ENCODE data around the gene TTC23.

TTC23 gene

DNA sequence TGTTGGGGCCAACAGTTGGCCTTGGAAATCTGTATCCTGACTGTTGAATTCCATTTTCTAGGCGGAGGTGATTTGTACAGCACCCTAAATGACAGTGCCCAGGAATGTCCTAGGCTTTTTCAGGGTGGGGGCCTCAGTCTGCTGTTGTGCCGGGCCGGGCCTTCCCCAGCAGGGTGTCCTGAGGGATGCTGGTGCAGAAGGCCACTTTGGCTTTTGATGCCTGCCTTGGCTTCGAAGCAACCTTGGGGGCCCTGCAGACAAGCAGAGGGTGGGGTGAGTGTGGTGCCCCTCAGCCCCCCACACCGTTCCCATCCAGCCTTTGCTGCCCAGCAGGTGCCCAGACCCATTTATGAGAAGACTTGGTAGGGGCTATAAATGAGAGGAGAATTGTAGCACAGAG is 111.5 kb downstream of the TTC23 start:
- DNase-seq (ENCODE audit: low read depth, low spot score) = no peak

DNA sequence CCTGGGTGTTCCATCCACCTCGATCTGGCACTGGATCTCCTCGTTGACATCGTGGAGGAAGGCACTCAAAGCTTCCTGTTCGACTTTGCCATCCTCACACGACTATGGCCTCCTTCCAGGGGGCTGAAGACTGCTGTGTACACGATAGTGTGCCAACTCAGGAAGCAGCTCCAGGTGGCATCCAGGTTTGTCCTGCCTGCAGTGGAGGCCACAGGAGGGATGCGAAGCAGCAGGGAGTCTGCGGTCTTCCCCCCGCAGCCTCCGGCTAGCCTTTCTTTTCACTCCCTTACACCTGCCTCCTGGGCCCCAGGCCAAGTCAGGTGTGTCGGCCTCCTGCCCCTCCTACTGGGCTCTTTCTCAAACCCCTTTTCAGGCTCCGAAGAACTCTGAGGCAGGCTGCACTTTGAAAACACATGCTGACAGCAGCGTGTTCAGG is 112.3 kb downstream of the TTC23 start:
- no peak for DNase-seq (ENCODE audit: low read depth, low spot score)

DNA sequence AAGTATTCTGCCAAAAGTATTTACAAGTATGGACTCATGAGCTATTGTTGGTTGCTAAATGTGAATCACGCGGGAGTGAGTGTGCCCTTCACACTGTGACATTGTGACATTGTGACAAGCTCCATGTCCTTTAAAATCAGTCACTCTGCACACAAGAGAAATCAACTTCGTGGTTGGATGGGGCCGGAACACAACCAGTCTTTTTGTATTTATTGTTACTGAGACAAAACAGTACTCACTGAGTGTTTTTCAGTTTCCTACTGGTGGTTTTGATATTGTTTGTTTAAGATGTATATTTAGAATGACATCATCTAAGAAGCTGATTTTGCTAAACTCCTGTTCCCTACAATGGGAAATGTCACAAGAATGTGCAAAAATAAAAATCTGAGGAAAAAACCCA is 114.2 kb downstream of the TTC23 start:
- no peak for DNase-seq (ENCODE audit: low read depth, low spot score)

DNA sequence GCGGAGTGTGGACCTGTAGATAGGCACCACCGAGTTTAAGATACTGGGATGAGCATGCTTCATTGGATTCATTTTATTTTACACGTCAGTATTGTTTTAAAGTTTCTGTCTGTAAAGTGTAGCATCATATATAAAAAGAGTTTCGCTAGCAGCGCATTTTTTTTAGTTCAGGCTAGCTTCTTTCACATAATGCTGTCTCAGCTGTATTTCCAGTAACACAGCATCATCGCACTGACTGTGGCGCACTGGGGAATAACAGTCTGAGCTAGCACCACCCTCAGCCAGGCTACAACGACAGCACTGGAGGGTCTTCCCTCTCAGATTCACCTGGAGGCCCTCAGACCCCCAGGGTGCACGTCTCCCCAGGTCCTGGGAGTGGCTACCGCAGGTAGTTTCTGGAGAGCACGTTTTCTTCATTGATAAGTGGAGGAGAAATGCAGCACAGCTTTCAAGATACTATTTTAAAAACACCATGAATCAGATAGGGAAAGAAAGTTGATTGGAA is 115.0 kb downstream of the TTC23 start:
- DNase-seq (ENCODE audit: low read depth, low spot score) = no peak

DNA sequence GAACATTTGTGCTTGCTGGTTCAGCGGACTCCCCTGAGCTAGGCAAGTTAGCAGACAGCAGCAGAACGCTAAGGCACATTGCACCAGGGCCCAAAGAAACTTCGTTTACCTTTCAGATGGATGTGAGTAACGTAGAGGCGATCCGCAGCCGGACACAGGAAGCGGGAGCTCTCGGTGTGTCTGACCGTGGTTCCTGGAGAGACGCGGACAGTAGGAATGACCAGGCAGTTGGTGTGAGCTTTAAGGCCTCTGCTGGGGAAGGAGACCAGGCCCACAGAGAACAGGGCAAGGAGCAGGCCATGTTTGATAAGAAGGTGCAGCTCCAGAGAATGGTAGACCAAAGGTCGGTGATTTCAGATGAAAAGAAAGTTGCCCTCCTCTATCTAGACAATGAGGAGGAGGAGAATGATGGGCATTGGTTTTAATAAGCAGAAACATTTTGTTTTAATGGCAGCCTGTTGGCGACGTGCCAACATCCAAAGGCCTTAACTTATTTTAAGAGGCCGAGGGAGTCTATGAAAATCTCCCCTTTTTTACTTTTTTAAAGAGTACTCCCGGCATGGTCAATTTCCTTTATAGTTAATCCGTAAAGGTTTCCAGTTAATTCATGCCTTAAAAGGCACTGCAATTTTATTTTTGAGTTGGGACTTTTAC is 116.6 kb downstream of the TTC23 start:
- no peak for DNase-seq (ENCODE audit: low read depth, low spot score)

DNA sequence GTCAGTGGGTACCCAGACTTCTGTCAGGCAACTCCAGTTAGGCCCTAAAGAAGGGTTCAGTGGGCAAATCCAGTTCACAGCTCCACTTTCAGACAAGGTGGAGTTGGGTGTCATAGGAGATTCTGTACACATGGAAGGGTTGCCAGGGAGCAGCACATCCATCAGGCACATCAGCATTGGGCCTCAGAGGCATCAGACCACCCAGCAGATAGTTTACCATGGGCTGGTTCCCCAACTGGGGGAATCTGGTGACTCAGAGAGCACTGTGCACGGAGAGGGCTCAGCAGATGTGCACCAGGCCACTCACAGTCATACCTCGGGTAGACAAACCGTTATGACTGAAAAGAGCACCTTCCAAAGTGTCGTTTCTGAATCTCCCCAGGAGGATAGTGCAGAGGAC is 117.3 kb downstream of the TTC23 start:
- DNase-seq (ENCODE audit: low read depth, low spot score) = no peak

DNA sequence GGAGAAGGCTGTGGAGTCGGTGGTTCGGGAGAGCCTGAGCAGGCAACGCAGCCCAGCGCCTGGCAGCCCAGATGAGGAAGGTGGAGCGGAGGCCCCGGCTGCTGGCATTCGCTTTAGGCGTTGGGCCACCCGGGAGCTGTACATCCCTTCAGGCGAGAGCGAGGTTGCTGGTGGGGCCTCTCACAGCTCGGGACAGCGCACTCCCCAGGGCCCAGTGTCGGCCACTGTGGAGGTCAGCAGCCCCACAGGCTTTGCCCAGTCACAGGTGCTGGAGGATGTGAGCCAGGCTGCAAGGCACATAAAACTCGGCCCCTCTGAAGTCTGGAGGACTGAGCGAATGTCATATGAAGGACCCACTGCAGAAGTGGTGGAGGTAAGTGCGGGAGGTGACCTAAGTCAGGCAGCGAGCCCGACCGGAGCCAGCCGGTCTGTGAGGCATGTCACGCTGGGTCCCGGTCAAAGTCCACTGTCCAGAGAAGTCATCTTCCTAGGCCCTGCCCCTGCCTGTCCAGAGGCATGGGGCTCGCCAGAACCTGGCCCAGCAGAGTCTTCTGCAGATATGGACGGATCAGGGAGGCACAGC is 117.8 kb downstream of the TTC23 start:
- no peak for DNase-seq (ENCODE audit: low read depth, low spot score)

DNA sequence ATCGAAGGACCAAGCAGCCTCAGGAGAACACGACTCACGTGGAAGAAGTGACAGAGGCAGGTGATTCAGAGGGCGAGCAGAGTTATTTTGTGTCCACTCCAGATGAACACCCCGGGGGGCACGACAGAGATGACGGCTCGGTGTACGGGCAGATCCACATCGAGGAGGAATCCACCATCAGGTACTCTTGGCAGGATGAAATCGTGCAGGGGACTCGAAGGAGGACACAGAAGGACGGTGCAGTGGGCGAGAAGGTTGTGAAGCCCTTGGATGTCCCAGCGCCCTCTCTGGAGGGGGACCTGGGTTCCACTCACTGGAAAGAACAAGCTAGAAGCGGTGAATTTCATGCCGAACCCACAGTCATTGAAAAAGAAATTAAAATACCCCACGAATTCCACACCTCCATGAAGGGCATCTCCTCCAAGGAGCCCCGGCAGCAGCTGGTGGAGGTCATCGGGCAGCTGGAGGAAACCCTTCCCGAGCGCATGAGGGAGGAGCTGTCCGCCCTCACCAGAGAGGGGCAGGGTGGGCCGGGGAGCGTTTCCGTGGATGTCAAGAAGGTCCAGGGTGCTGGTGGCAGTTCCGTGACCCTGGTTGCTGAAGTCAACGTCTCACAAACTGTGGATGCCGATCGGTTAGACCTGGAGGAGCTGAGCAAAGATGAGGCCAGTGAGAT is 118.5 kb downstream of the TTC23 start:
- DNase-seq (ENCODE audit: low read depth, low spot score) = no peak

DNA sequence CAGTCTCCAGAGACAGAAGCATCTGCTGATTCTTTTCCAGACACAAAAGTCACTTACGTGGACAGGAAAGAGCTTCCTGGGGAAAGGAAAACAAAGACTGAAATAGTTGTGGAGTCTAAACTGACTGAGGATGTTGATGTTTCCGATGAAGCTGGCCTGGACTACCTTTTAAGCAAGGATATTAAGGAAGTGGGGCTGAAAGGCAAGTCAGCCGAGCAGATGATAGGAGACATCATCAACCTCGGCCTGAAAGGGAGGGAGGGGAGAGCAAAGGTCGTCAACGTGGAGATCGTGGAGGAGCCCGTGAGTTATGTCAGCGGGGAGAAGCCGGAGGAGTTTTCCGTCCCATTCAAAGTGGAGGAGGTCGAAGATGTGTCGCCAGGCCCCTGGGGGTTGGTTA is 119.1 kb downstream of the TTC23 start:
- no peak for DNase-seq (ENCODE audit: low read depth, low spot score)

DNA sequence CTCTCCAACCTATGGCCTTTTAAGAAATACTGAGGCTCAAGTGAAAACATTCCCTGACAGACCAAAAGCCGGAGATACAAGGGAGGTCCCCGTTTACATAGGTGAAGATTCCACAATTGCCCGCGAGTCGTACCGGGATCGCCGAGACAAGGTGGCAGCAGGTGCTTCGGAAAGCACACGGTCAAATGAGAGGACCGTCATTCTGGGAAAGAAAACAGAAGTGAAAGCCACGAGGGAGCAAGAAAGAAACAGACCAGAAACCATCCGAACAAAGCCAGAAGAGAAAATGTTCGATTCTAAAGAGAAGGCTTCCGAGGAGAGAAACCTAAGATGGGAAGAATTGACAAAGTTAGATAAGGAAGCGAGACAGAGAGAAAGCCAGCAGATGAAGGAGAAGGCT is 119.7 kb downstream of the TTC23 start:
- DNase-seq (ENCODE audit: low read depth, low spot score) = no peak

DNA sequence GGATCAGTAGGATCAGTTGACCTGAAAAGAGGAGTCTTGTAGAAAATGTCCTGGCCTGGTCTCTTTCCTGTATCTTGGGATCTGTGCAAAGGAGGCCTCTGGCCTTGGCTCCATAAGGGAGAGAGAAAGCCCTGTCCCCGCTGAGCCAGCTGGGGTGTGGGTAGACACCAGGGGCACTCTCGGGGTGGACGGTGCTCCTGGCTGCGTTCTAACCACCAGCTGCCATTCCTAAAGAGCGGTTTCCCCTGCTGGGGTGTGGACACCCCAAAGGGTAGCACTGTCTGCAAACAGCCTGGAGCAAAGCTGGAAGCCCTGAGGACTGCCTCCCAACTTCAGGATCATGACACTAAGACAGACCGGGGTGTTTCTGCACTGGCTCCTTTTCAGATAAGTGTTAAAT is 121.0 kb downstream of the TTC23 start:
- no peak for DNase-seq (ENCODE audit: low read depth, low spot score)

DNA sequence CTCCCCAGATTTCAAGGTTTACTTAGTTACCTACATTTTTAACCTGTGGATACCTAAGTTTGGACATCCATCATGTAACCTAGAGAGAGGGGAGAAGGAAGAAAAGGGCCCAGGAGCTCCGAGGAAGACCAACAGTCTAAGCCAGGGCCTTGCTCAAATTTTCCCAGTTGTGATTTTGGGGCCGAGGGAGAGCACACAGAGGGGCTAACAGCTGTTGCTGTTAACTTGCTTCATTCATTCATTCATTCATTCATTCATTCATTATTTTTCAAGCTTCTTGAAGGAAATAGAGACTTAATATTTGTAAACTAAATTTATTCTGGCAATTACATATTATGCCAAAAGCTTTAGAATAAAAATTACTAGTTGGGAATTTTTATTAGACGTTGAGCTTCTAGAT is 121.6 kb downstream of the TTC23 start:
- no peak for DNase-seq (ENCODE audit: low read depth, low spot score)

DNA sequence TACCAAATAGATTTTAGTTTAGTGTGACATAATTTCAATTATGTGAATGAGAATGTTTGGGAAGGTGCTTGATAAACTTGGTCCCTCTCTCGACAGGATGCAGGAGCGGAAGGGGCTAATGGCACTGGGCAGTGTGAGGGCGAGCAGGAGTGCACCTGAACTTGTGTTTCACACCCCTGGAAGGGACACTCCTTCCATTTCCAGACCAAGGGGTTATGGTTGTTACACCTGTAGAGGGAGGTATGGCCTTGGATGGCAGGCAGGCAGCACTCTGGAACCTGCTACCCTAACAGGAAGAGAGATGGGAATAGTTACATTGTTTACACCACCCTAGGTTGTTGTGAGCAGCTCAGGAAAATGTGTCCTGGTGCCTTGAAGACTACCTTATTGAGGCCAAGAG is 122.5 kb downstream of the TTC23 start:
- DNase-seq (ENCODE audit: low read depth, low spot score) = no peak

DNA sequence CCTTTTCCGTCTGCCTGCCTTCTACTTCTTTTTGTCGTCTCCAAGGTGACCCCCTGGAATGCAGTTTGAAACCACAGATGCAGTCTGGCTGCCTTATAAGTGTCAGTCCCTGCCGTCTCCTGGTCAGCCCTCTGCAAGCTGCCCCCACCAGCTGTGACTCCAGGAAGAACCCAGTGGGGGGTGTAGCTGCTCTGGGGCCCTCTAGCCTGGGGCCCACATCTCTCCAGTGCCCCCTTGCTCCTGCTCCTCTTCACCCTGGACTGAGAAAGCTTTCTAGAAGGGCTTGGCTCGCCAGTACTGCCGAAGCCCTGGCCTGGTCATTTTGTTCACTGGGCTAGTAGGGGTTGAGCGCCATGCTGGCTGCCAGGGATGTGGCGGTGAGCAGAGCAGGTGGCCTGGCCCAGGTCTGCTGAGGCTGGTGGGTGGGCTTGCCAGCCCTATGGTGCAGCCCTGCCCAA is 123.2 kb downstream of the TTC23 start:
- no peak for DNase-seq (ENCODE audit: low read depth, low spot score)

DNA sequence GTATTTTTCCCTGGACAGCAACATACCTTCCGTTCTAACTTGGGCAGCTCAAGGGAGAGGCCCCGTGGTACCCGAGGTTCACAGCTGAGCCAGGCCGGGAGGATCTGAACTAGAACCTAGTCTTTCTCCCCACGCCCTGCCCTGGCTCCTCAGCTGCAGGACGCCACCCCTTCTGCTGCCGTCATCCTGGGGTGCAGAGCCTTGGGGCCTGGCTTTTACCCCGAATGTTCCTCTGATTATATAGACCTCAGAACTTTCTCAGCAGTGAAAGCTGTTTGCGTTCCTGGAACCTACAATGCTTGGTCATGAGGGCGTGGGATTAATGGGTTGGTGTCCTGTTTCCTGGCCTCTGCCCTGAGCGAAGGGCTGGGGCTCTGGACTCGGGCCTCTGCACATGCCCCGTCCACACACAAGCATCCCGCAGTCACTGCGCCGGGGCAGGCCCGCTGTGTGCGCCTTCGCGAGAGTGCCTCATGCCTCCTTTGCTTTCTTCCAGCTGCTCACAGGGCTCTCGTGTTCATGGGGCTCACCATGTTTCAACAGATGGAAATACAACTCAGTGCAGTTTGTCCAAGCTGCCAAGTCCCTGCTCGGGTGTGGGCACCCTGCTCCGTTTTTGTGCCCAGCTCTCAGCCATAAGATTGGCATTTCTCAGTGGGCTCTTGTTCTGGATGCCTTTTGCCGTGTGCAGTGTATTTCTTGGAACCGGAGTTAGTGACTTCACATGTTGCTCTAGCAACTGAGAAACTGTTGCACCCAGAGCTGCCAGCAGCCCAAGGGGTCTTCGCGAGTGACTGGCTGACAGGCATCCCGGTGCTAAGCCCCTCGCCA is 124.1 kb downstream of the TTC23 start:
- no peak for DNase-seq (ENCODE audit: low read depth, low spot score)

DNA sequence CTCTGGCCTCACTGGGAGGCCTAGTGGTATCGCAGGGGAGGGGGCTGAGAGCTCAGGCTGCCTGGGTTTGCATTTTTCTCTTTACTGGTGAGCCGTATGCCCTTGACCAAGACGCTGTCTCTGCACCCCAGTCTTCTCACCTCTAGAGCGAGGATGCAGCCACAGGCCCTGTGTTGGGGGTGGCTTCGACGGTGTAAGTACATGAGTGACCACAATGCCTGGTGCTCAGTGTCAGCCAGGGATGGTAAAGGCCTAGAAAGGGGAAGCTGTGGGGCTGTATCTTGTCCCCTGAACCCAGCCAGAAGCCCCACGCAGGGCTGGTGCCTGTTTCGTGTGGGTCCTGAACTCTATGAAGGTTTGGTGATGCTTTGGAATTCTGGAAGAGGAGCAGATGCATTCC is 124.7 kb downstream of the TTC23 start:
- no peak for DNase-seq (ENCODE audit: low read depth, low spot score)

DNA sequence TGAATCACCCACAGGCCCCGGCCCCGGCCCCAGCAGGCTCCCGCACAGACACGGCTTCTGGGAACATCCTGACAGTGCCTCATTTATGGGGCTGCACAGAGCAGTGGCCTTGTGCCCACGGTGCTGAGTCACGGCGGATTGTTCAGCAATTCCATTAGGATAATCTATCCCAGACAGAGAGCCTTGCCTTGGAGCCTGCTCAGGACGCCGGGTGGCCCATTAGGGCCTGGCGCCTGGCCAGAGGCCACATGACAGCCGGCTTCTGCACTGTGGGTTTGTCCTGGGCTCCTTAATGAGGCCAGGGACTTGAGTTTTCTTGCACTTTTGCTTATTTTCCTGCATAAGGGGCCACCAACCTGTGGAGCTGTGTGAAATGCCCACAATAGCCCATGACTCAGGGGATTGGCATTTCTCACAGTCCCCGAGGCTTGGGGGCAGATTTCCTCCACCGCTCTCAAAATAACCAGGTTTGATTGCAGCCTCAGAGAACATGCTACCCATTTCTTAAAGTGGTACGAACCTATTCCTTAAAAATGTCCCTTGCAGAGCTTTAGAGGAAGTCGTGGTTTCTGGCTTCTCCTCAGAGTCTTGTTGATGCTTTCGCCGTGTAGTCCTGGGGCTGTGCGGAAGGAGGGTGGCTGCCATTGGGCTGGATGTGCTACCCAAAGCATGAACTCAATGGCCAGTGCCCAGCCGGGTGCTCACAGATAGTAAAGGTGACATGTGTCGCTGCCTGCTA is 125.5 kb downstream of the TTC23 start:
- DNase-seq (ENCODE audit: low read depth, low spot score) = no peak

DNA sequence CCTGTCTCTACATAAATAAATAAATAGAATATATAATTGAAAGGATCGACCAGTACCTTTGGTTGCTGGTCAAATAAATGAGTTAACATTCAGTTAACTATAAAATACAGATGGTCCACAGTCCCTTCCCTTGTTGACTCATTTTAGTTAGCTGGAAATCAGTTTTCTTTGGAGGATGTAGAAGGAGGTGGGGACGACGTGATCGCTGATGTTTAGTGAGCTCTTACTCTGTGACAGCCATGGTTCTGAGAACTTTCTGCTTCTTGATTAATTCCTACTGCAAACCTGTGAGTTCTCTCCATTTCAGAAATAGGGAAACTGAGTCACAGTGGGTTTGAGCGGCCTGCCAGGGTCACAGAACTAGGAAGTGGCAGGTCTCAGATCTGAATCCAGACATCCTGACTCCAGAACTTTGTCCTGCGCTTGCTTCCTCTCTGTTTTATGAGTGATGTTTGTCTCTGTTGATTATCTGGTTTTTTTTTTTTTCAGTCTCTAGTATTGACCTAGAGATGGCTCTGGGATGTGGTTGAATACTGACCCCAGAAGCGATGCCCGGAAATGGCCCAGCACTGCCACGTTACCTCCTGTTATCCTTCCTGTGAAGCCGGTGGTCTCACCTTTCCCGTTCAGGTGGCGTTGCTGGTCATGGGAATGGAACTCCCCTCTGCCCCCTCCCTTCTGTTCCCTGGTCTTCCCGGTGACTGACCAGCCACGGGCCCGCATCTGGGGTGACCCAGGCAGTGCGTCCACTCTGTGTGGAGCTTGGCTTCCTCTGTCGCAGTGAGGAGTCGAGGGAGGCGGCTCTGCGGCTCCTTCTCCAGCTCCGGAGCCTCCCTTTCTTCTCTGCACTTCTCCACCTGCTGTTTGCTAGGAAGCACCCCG is 126.3 kb downstream of the TTC23 start:
- no peak for DNase-seq (ENCODE audit: low read depth, low spot score)

DNA sequence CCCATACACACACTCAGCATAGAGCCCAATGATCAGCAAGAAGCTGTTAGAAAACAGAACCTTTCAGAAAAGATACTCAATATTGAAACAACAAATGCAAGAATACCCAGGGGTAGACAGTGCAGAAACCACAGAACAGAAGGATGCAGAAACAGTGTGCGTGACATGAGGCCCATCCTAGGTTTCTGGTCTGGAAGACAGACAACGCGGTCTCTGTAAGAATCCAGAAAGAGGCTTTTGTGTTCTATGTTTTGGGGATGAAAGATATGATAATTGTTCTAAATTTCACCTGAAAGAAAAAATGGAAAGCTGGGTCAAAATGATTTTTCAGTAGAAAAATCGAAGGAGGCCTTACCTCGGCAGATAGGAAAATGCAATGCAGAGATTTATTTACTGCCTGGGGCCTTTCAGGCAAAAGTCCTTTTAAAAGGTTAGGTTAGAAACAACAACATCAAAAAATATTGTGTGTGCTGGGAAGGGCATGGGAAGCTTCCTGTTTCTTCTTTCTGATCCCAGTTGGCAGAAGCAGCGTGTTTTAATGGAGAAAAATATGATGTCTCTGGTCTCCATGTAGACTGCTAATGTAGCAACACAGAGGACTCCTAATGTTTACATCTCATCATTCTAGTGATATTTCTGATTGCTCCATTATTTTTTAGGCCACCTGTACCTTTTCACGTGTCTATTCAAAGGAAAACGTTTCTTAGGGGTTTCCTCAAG is 127.5 kb downstream of the TTC23 start:
- no peak for DNase-seq (ENCODE audit: low read depth, low spot score)

DNA sequence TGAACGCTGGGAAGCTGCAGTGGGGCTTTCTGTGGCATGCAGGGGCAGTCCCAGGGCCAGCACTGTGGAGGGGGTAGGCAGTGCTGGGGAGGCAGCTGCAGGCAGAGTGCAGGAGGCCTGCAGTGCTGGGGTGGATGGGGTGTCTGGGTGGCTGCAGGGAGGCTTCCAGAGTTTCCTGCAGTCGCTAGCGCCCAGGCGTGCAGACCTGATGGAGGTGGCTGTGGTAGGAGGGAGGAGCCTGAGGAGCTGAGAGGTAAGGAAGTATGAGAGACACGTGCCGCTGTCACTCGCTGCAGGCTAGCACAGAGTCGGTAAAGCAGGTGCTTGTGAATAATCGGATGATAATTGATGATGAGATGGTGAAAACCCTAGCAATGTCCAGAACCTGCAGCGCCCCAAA is 128.2 kb downstream of the TTC23 start:
- no peak for DNase-seq (ENCODE audit: low read depth, low spot score)
